ENCODE results near the gene CSNK1A1.

- TF ChIP-seq TAF1 (IDR thresholded peaks at IDR 0.05; ENCODE audit: borderline replicate concordance, insufficient read depth, low read length) (no peak), REST (IDR thresholded peaks at IDR 0.05; ENCODE audit: insufficient read depth in 1 of 2, low read depth in 2 of 2, low read length in 2 of 2) (no peak), POLR2AphosphoS5 (IDR thresholded peaks at IDR 0.05; ENCODE audit: low read depth, low read length) (no peak), SIN3A (IDR thresholded peaks at IDR 0.05; ENCODE audit: borderline replicate concordance, insufficient read depth, low read length) (no peak), FOXP2 (optimal IDR thresholded peaks at IDR 0.05; ENCODE audit: borderline replicate concordance, extremely low read depth, extremely low read length, insufficient read depth) (no peak)
These were observed 103.6 kb downstream of the CSNK1A1 start for GRCh38 chr5:149447373-149448367.

Data from PFSK-1 (cell line).